ENCODE data around the gene ARHGEF4. TPM values are rescaled to one million over a fixed set of nuclear protein-coding genes. Genes with fewer than 3 reads are reported as not detected.

Gene ARHGEF4
- total and polyA plus RNA-seq, 7 donors: 1.7 to 32.4 (median 17.2) TPM; not detected in 1

DNA sequence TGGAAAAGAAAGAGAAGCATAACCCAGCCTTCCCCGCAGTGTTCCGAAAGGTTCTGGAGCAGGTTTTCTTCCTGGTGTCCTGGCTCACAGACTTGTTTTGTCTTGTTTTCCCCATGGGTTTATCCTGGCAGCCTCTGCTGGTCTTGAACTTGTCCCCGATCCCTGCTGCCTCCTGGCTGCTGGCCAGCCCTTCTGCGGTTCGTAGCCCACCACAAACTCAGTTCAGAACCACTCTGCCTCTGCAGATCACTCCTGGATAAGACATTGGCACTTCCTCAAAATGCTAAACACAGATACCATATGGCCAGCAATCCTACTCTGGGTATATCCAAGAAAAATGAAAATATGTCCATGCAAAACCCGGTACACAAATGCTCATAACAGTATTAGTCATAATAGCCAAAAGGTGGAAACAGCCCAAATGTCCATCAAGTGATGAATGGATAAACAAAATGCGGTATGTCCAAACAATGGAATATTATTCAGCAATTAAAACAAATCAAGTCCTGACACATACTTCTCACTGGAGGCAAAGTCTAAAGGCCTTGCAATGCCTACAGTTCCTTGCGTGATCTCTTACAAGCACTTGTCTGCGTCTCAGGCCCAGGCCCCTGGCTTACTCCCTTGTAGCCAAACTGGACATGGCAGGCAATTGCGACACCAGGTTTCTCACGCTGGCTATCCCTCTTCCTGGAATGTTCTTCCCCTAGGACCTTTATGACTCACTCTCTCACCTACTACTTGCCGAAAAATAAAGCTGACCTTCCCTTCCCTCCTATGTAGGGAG is 28.0 kb upstream of the ARHGEF4 start:
- H3K4me3 ChIP-seq: no peak overlapping the region
- H3K27me3 ChIP-seq: no peaks in the 10 kb centered on the region
- TF ChIP-seq POLR2A (IDR thresholded peaks at IDR 0.05) (no peak), POLR2AphosphoS5 (IDR thresholded peaks at IDR 0.05) (no peak), CTCF (IDR thresholded peaks at IDR 0.05) (no peak), EP300 (IDR thresholded peaks at IDR 0.05) (no peak)
- no peak for DNase-seq
- H3K4me1 ChIP-seq: no peaks in the 10 kb centered on the region
- intact Hi-C loops (cut with DNase I): no loop called here
- no peaks in the 10 kb centered on the region for H3K9me3 ChIP-seq
- 80 to 87% methylated on average over 12 of the region's 12 CpGs for WGBS, 2 donors
- H3K27ac ChIP-seq: peak overlapping the region in 1 of 4 donors; percentile 14
- no peaks in the 10 kb centered on the region for H3K36me3 ChIP-seq

DNA sequence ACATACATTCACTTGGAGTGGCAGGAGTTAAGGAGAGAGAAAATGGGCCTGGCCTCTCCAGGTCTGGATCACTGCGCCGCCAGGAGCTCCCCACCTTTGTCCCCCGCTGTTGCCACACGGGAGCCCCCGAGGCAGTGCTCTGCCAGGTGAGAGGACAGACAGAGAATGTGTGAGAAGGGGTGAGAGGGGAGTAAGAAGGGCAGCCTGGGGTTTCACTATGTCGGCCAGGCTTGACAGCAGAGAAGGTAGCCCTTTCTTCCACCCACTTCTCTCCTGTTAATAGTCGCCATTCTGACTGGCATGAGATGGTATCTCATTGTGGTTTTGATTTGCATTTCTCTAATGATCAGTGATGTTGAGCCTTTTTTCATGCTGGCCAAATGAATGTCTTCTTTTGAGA is 26.2 kb upstream of the ARHGEF4 start:
- TF ChIP-seq EP300 (IDR thresholded peaks at IDR 0.05) (no peak), POLR2A (IDR thresholded peaks at IDR 0.05) (no peak), CTCF (IDR thresholded peaks at IDR 0.05) (no peak), POLR2AphosphoS5 (IDR thresholded peaks at IDR 0.05) (no peak)
- Histone ChIP-seq H3K9me3 (no peaks in the 10 kb centered on the region), H3K4me1 (no peaks in the 10 kb centered on the region), H3K27ac (no peak overlapping the region), H3K4me3 (no peak overlapping the region), H3K36me3 (no peaks in the 10 kb centered on the region), H3K27me3 (no peaks in the 10 kb centered on the region)
- WGBS, 2 donors: 56 to 75% methylated on average over 7 of the region's 7 CpGs
- DNase-seq: no peak
- intact Hi-C loops (cut with DNase I): no loop called here

DNA sequence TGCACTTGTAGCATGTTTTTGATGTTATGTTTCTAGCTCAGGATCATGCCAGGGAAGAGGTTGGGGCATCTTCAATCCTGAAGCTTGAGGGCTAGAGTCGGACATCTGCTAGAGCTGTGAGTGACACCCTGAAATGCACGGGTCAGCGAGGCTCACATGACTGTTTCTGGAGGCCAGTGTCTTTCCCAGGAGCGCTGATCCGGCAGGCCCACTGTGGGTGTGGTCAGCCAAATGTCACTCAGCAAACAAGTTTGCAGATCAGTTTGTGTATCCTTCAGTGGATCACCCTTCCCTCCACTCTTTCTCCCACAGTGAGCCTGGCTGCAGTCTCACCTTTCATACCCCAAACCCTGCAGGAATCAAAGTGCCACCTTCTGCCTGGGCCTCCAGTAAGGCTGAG is 23.0 kb upstream of the ARHGEF4 start:
- H3K4me1 ChIP-seq: no peaks in the 10 kb centered on the region
- no peak overlapping the region for H3K27ac ChIP-seq
- no peaks in the 10 kb centered on the region for H3K9me3 ChIP-seq
- DNase-seq: no peak
- 35 to 67% methylated on average over 5 of the region's 5 CpGs for WGBS, 2 donors
- TF ChIP-seq CTCF (IDR thresholded peaks at IDR 0.05): no peak
- no peak for TF ChIP-seq POLR2AphosphoS5 (IDR thresholded peaks at IDR 0.05)
- TF ChIP-seq POLR2A (IDR thresholded peaks at IDR 0.05): no peak
- no peak for TF ChIP-seq EP300 (IDR thresholded peaks at IDR 0.05)
- no peak overlapping the region for H3K4me3 ChIP-seq
- intact Hi-C loops (cut with DNase I): no loop called here
- peaks cover 0 to 3% (median 0%) of the 10 kb centered on the region in 3 donors for H3K27me3 ChIP-seq
- H3K36me3 ChIP-seq: no peaks in the 10 kb centered on the region

- DNase-seq: no peak
- WGBS, 2 donors: 90 to 92% methylated on average over 15 of the region's 15 CpGs
- no peak for TF ChIP-seq CTCF (IDR thresholded peaks at IDR 0.05)
- no peak for TF ChIP-seq POLR2A (IDR thresholded peaks at IDR 0.05)
- no peak for TF ChIP-seq EP300 (IDR thresholded peaks at IDR 0.05)
- TF ChIP-seq POLR2AphosphoS5 (IDR thresholded peaks at IDR 0.05): no peak
- peaks cover 0 to 3% (median 0%) of the 10 kb centered on the region in 3 donors for H3K27me3 ChIP-seq
- H3K36me3 ChIP-seq: no peaks in the 10 kb centered on the region
- H3K4me1 ChIP-seq: peaks cover 0 to 10% (median 9%) of the 10 kb centered on the region in 4 donors
- intact Hi-C loops (cut with DNase I): no loop called here
- H3K27ac ChIP-seq: no peak overlapping the region
- no peaks in the 10 kb centered on the region for H3K9me3 ChIP-seq
- no peak overlapping the region for H3K4me3 ChIP-seq
Measured at GRCh38 chr2:130814931-130815680, 21.6 kb upstream of the ARHGEF4 start.

Measured in sigmoid colon (tissue), 7 donors.